Epithelial cell of esophagus (primary cell): Measurements from ENCODE around the gene PHACTR1.
A peak's percentile ranks its signal among the peaks of the same experiment; 100 is the strongest.

ENCODE experiments used
- DNase-seq: peaks from one replicate; pipeline ENCODE4 v3.0.0; 2010; ENCODE audit warnings: low read depth
- H3K4me3 ChIP-seq: 2 replicates; pipeline ENCODE4 v1.5.1; 2011; ENCODE audit warnings: mild to moderate bottlenecking, low read length, control low read depth
- TF ChIP-seq, protein P1 (sequence below): IDR thresholded peaks from 2 replicates; pipeline ENCODE4 v1.5.1; 2011; ENCODE audit warnings: low read depth, mild to moderate bottlenecking, low read length, control low read depth, inconsistent platforms; ENCODE audit not compliant: insufficient read depth; ENCODE audit errors: missing control alignments

PHACTR1 gene

DNA sequence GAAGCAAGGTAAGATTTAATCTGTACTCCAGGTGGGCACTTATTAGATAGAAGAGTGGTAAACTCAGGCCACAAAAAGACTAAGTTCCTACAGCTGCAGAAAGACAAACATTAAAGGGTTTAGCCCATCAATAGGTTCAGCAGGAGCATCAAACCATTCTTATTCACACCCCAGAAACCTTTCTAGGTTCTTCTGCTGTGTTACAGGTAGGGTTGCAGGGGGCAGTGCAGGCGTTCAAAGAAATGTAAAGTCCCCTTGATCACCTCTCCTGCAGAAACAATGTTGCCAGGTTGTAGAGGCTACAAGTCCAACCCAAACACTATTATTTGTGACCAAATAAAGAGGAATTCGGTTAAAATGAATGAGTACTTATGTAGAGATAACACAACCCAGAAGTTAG, 31.8 kb downstream of the PHACTR1 start:
- no peak for DNase-seq
- H3K4me3 ChIP-seq = no peak overlapping the region
- TF ChIP-seq, protein P1, sequence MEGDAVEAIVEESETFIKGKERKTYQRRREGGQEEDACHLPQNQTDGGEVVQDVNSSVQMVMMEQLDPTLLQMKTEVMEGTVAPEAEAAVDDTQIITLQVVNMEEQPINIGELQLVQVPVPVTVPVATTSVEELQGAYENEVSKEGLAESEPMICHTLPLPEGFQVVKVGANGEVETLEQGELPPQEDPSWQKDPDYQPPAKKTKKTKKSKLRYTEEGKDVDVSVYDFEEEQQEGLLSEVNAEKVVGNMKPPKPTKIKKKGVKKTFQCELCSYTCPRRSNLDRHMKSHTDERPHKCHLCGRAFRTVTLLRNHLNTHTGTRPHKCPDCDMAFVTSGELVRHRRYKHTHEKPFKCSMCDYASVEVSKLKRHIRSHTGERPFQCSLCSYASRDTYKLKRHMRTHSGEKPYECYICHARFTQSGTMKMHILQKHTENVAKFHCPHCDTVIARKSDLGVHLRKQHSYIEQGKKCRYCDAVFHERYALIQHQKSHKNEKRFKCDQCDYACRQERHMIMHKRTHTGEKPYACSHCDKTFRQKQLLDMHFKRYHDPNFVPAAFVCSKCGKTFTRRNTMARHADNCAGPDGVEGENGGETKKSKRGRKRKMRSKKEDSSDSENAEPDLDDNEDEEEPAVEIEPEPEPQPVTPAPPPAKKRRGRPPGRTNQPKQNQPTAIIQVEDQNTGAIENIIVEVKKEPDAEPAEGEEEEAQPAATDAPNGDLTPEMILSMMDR = no peak

DNA sequence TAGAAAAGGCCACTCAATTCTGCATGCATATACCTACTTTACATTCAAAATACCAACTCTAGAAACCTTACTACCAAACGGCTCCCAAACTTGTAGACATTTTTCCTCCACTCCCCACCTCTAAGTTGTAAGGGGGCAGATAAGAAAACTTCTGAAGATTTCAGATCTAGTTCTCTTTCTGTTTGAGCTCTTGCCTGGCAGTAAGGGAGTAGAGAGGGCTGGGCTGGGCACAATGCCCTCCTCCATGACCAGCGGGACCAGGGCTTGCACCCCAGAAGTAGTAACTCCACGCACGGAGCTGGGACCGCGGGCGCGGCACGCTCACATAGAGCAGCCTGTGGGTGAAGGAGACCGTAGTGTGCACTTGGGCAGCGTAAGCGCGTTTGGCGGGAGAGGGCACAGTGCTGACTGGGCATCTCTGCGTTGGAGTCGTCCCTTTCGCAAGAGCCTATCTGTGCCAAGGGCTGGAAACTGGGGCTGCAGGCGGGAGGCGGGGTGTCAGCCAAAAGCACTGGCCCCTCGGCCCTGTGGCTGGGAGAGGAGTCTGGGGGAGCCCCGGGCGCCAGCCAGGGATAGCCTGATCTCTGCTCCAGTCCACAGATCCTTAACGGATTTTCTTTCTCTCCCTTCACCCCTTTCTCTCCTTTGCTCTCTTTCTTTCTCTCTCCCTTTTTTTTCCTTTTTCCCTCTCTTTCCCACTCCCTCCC, 32.4 kb downstream of the PHACTR1 start:
- TF ChIP-seq, protein P1 = no peak

DNA sequence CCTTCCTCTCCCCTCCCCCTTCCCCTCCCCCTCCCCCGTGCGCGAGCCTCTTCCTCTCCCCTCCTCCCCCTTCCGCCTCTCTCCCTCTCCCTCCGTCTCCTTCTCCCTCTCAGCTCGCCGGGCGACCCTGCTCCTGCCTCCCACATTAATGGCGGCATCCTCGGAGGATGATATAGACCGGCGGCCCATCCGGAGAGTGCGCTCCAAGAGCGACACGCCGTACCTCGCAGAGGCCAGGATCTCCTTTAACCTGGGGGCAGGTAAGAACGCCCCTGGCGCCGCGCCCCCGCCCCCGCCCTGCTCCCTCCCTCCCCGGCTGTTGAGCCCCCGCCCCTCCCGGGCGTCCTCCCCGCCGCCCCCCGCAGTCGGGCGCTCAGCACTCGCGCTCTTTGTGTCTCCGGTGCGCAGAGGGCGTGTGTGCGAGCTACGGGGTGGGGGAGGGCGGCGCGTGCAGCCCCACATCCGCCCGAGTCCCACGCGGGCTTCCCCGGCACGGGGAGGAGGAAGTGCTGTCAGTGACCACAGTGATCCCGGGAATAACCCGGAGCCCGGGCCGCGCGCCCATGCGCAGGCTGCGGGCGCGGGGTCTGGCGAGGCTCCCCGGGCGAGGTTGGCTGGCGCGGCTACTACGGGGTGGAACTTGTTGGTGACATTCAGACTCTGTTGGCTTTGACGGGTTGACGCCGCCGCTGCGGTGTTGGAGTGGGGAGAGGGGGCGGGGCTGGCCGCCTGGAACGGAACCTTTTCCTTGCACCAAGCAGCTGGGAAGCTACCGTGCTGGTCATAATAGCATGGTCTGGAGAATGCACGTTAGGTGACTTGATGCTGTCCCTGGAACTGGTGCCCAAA, 33.2 kb downstream of the PHACTR1 start:
- no peak for DNase-seq
- TF ChIP-seq, protein P1 = no peak
- H3K4me3 ChIP-seq = no peak overlapping the region

More for the DNA sequence above, 32.4 kb downstream of the PHACTR1 start:
- no peak overlapping the region for H3K4me3 ChIP-seq
- no peak for DNase-seq

DNA sequence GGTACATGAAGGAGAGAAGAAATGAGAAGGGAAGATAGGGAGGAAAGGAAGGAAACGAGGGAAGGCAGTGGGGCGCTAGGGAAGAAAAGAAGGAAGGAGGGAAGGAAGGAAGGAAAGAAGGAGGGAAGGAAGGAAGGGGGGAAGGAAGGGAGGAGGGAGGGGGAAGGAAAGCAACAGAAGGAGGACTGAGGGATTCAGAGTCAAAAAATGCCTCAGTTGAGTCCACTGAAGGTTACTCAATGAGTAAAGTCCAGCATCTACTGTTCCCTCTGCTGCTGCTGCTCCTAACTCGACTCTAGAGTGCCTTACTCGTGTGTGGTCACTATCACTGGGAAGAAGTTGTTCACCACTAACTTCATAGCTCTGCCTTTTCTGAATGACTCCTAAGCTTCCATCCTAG, 33.8 kb downstream of the PHACTR1 start:
- TF ChIP-seq, protein P1 = no peak
- no peak for DNase-seq
- H3K4me3 ChIP-seq = no peak overlapping the region

DNA sequence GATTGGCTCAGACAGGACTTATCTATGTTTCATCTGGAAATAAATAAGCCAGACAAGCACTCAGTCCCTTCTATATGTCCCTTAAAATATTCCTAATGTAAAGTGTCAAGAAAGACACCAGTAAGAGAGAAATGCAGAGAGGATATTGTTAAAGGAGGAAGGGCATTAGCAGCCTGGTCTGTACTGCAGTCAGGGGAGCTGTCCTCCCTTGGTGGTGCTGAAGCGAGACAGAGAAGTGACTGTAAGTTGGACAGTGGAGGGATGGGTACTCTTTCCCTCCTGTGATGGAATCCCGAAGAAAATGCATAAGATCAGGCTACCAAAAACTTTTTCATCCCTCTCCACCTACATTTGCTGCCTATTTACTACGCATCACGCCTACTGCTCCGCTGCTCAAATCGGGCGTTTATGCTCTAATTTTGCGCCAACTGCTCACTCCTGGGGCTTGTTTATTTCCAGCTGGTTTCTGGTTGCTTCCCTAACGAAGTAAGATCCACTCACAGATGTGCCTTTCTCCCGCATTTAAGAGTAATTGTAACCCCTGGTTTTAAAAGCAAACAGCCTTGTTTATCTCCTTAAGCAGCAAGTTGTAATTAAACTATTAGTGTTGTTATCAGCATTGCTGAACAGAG, 35.2 kb downstream of the PHACTR1 start:
- TF ChIP-seq, protein P1 = no peak
- H3K4me3 ChIP-seq = no peak overlapping the region
- peak; percentile 70 for DNase-seq

DNA sequence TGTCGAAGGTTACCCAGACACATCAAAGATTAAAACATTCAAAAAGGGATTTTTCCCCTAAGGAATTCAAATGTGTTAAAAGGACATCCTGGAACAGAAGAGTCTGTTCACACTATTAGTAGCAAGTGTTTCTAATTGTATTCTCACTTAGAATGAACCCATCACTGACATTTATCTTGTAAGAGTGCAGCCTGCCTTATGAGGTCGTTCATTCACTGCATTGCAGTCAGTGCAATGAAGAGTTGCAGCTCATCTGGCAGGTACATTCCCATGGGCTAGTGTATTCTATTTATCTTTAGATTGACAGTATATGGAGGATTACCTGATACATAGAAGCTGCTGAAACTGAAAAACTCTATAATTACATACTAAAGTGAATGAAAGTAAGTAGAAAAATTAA, 36.5 kb downstream of the PHACTR1 start:
- no peak overlapping the region for H3K4me3 ChIP-seq
- TF ChIP-seq, protein P1 = no peak
- no peak for DNase-seq
